GM04503 (cell line): ENCODE data around the gene KCTD1.

Experiments
- DNase-seq: peaks from one replicate; pipeline ENCODE4 v3.0.0-alpha.2; 2012; ENCODE audit warnings: low read depth

Gene KCTD1

GRCh38 chr18:26424428-26425147, 123.8 kb downstream of the KCTD1 start:
- no peak for DNase-seq

GRCh38 chr18:26422472-26423162, 125.7 kb downstream of the KCTD1 start:
- DNase-seq = no peak

GRCh38 chr18:26421931-26422330, 126.4 kb downstream of the KCTD1 start:
- DNase-seq = no peak

- no peak for DNase-seq
These were observed 126.8 kb downstream of the KCTD1 start for GRCh38 chr18:26421503-26421902.

GRCh38 chr18:26419746-26420145, 128.6 kb downstream of the KCTD1 start:
- DNase-seq = no peak

- no peak for DNase-seq
These were observed 130.1 kb downstream of the KCTD1 start for GRCh38 chr18:26418225-26418624.

GRCh38 chr18:26417190-26417589, 131.2 kb downstream of the KCTD1 start:
- no peak for DNase-seq

GRCh38 chr18:26416652-26417150, 131.7 kb downstream of the KCTD1 start:
- no peak for DNase-seq

GRCh38 chr18:26415631-26416030, 132.7 kb downstream of the KCTD1 start:
- DNase-seq = no peak

GRCh38 chr18:26414901-26415440, 133.4 kb downstream of the KCTD1 start:
- no peak for DNase-seq

GRCh38 chr18:26409091-26409490, 139.3 kb downstream of the KCTD1 start:
- no peak for DNase-seq

GRCh38 chr18:26407736-26408601, 140.4 kb downstream of the KCTD1 start:
- DNase-seq = no peak

GRCh38 chr18:26406854-26407517, 141.4 kb downstream of the KCTD1 start:
- no peak for DNase-seq

- no peak for DNase-seq
These were observed 142.0 kb downstream of the KCTD1 start for GRCh38 chr18:26406324-26406723.

- no peak for DNase-seq
These were observed 143.1 kb downstream of the KCTD1 start for GRCh38 chr18:26405190-26405801.
